ENCODE results near the gene USO1. TPM values are rescaled to one million over a fixed set of nuclear protein-coding genes. Genes with fewer than 3 reads are reported as not detected.

USO1 gene
- total RNA-seq, 6 donors from 2014 or later = 23.7 to 111 (median 54.3) TPM

GRCh38 chr4:75860606-75861005, 136.2 kb downstream of the USO1 start:
- Histone ChIP-seq H3K27ac (no peak overlapping the region), H3K4me1 (no peaks in the 10 kb centered on the region), H3K27me3 (no peaks in the 10 kb centered on the region), H3K36me3 (no peaks in the 10 kb centered on the region), H3K4me3 (no peak overlapping the region), H3K9me3 (no peaks in the 10 kb centered on the region)
- DNase-seq (no peak), ATAC-seq (ENCODE audit: low FRiP score in 2 of 2) (no peak)
- 74 to 88% methylated on average over 4 to 5 of the region's 5 CpGs for WGBS, 2 donors
- TF ChIP-seq POLR2A (IDR thresholded peaks at IDR 0.05) (no peak), CTCF (IDR thresholded peaks at IDR 0.05) (no peak), POLR2AphosphoS5 (IDR thresholded peaks at IDR 0.05) (no peak), EP300 (IDR thresholded peaks at IDR 0.05) (no peak)

Small RNA genes within 50 kb of the gene (small RNA-seq; reads per million reads assigned to genes)
- gene RNU2-16P = 0 to 0.11 (median 0) reads per million in 4 donors

Other genes starting within 250 kb of the USO1 start
- gene RCHY1, start 210.2 kb upstream of the USO1 start, total RNA-seq = 10 to 100 TPM in 5 of 6 donors, 1 to 10 TPM in 1; 4.1 to 39.5 (median 26.1) TPM
- 10 to 100 TPM; 10.8 to 46.1 (median 15.1) TPM for gene THAP6, start 210.1 kb upstream of the USO1 start, total RNA-seq
- not detected for gene ODAPH, start 168.5 kb upstream of the USO1 start, total RNA-seq
- gene CDKL2, start 94.0 kb upstream of the USO1 start, total RNA-seq = 10 to 100 TPM in 5 of 6 donors, 1 to 10 TPM in 1; 3.7 to 32.4 (median 17.0) TPM
- gene G3BP2, start 51.2 kb upstream of the USO1 start, total RNA-seq = 100 to 1,000 TPM in 3 of 6 donors, 10 to 100 TPM in 3; 42.8 to 121 (median 97.1) TPM
- not detected for gene PPEF2, start 177.9 kb downstream of the USO1 start, total RNA-seq
- gene NAAA, start 216.4 kb downstream of the USO1 start, total RNA-seq = 10 to 100 TPM; 14.4 to 45.6 (median 36.7) TPM